GM23338 (cell line): ENCODE data around the gene FOXE3. TPM values are rescaled to one million over a fixed set of nuclear protein-coding genes. Genes with fewer than 3 reads are reported as not detected.
"Not testable (repeated sequence)": the region's sequence is repeated elsewhere in the genome, so short reads cannot be mapped to it uniquely, and the experiment has no call there.

Source experiments
- ATAC-seq: fragments of 200-7000 bp; cut with Tn5 transposase; 3 replicates; pipeline ENCODE4 v1.9.1; 2020
- DNase-seq: peaks from one replicate; pipeline ENCODE4 v3.0.0-alpha.2; 2015; ENCODE audit warnings: low spot score
- H2AFZ ChIP-seq: fragments of 200-600 bp; sonication (generic); 2 replicates; pipeline ENCODE4 v1.8.0; 2016; ENCODE audit warnings: antibody characterized with exemption, mild to moderate bottlenecking, moderate library complexity
- H3F3A ChIP-seq: fragments of 200-600 bp; sonication (generic); replicated peaks from 2 replicates; pipeline ENCODE4 v1.8.0; 2017; ENCODE audit warnings: antibody characterized with exemption, mixed run types, low read depth
- H3K27ac ChIP-seq: fragments of 200-600 bp; sonication (generic); 2 replicates; pipeline ENCODE4 v1.6.1; 2016; ENCODE audit warnings: low read depth
- H3K27me3 ChIP-seq: fragments of 200-600 bp; sonication (generic); 2 replicates; pipeline ENCODE4 v1.8.0; 2016; ENCODE audit warnings: mild to moderate bottlenecking, mixed run types, moderate library complexity; ENCODE audit not compliant: insufficient read depth
- H3K36me3 ChIP-seq: fragments of 200-600 bp; sonication (generic); 2 replicates; pipeline ENCODE4 v1.8.0; 2016; ENCODE audit warnings: mild to moderate bottlenecking; ENCODE audit not compliant: insufficient read depth
- H3K4me1 ChIP-seq: fragments of 200-600 bp; sonication (generic); 2 replicates; pipeline ENCODE4 v1.8.0; 2016; ENCODE audit warnings: mild to moderate bottlenecking, moderate library complexity; ENCODE audit not compliant: insufficient read depth
- H3K4me2 ChIP-seq: fragments of 200-600 bp; sonication (generic); 2 replicates; pipeline ENCODE4 v1.7.1; 2017; ENCODE audit warnings: mixed run types
- H3K4me3 ChIP-seq: fragments of 200-600 bp; sonication (generic); 2 replicates; pipeline ENCODE4 v1.6.1; 2016; ENCODE audit warnings: mixed run types
- H3K79me2 ChIP-seq: fragments of 200-600 bp; sonication (generic); replicated peaks from 2 replicates; pipeline ENCODE4 v1.8.0; 2017; ENCODE audit warnings: mild to moderate bottlenecking; ENCODE audit not compliant: insufficient read depth
- H3K9me2 ChIP-seq: fragments of 200-600 bp; sonication (generic); 2 replicates; pipeline ENCODE4 v1.8.0; 2017; ENCODE audit not compliant: insufficient read depth
- H4K20me1 ChIP-seq: fragments of 200-600 bp; sonication (generic); replicated peaks from 2 replicates; pipeline ENCODE4 v1.8.0; 2017; ENCODE audit warnings: mild to moderate bottlenecking; ENCODE audit not compliant: insufficient read depth
- H3K27ac Mint-ChIP-seq: 2 replicates; pipeline ENCODE4 v1.8.0; 2020; ENCODE audit warnings: inconsistent platforms, mild to moderate bottlenecking, moderate library complexity, mixed read lengths
- H3K27me3 Mint-ChIP-seq: 3 replicates; pipeline ENCODE4 v1.8.0; 2022; ENCODE audit warnings: low read depth, mild to moderate bottlenecking, moderate library complexity, mixed read lengths, inconsistent platforms; ENCODE audit not compliant: insufficient read depth, poor library complexity
- H3K36me3 Mint-ChIP-seq: 3 replicates; pipeline ENCODE4 v1.8.0; 2021; ENCODE audit warnings: low read depth, mild to moderate bottlenecking, inconsistent platforms, moderate library complexity, mixed read lengths
- H3K4me1 Mint-ChIP-seq: 3 replicates; pipeline ENCODE4 v1.8.0; 2020; ENCODE audit warnings: mild to moderate bottlenecking, inconsistent platforms, mixed read lengths
- H3K4me3 Mint-ChIP-seq: 3 replicates; pipeline ENCODE4 v1.8.0; 2021; ENCODE audit warnings: moderate library complexity, mild to moderate bottlenecking, inconsistent platforms, mixed read lengths
- H3K9me3 Mint-ChIP-seq: 3 replicates; pipeline ENCODE4 v1.8.0; 2020; ENCODE audit warnings: moderate library complexity, mild to moderate bottlenecking, inconsistent platforms, mixed read lengths
- CREB1 ChIP-seq: fragments of 250-450 bp; sonication (Bioruptor Pico); IDR thresholded peaks from 2 replicates; pipeline ENCODE4 v1.5.0; 2020; ENCODE audit warnings: low read depth, mild to moderate bottlenecking, moderate library complexity
- CTCF ChIP-seq, 2 experiments: fragments of 200-600 bp in 1 of 2; sonication (generic) in 1 of 2; conservative IDR thresholded peaks; 2 replicates each; pipeline versions ENCODE4 v1.5.1 to v1.6.1; 2016 to 2017; ENCODE audit warnings: antibody characterized with exemption in 2 of 2, low read depth in 2 of 2, mild to moderate bottlenecking in 2 of 2, moderate library complexity in 1 of 2
- NANOG ChIP-seq: IDR thresholded peaks from 2 replicates; pipeline ENCODE4 v1.6.1; 2016; ENCODE audit warnings: antibody characterized with exemption, borderline replicate concordance
- STAT1 ChIP-seq: IDR thresholded peaks from one replicate; pipeline ENCODE4 v1.6.1; 2016; ENCODE audit warnings: antibody characterized with exemption; ENCODE audit not compliant: unreplicated experiment
- ZNF462 ChIP-seq: fragments of 250-450 bp; sonication (Bioruptor Pico); IDR thresholded peaks from 2 replicates; pipeline ENCODE4 v1.5.0; 2020; ENCODE audit warnings: mild to moderate bottlenecking, moderate library complexity
- polyA plus RNA-seq: library from polyadenylated mRNA; unstranded; fragments of >200 nt; fragmentation: Nextera tagmentation; extraction: Ambion mirVana; gene quantifications from 2 replicates; pipeline ENCODE4 v1.2.1, GENCODE V29; 2016
- total RNA-seq: library from RNA; depleted of rRNA; stranded (reverse); fragments of >200 nt; shearing (Covaris generic); gene quantifications from 2 replicates; pipeline ENCODE4 v1.2.3, GENCODE V29; 2014

FOXE3 gene
- total and polyA plus RNA-seq, 2 experiments from 2014 or later = not detected

GRCh38 chr1:47450606-47451005 is 34.5 kb downstream of the FOXE3 start (continued):
- TF ChIP-seq ZNF462 (CRISPR knock-in tag) = no peak
- no peak for TF ChIP-seq NANOG
- TF ChIP-seq STAT1 = no peak

GRCh38 chr1:47452426-47452825 is 36.3 kb downstream of the FOXE3 start:
- ATAC-seq (peak; percentile 60), DNase-seq (peak; percentile 52)
- H3K36me3 Mint-ChIP-seq = no peaks in the 10 kb centered on the region
- Histone ChIP-seq H3K27me3 (peaks cover 57% of the 10 kb centered on the region), H3K36me3 (no peaks in the 10 kb centered on the region), H3K79me2 (no peaks in the 10 kb centered on the region), H3K4me2 (no peak overlapping the region), H3K4me3 (no peak overlapping the region), H2AFZ (0 out of 2 replicates have a peak overlapping the region, but pooled peaks have one; percentile 23), H3K27ac (no peak overlapping the region), H4K20me1 (peaks cover 13% of the 10 kb centered on the region; the same call in 1 of the 2 replicates), H3K9me2 (no peaks in the 10 kb centered on the region), H3F3A (0 out of 2 replicates have a peak, but pooled peaks cover 3% of the 10 kb centered on the region), H3K4me1 (peaks cover 9% of the 10 kb centered on the region)
- no peaks in the 10 kb centered on the region for H3K9me3 Mint-ChIP-seq
- H3K4me1 Mint-ChIP-seq = peaks cover 18% of the 10 kb centered on the region
- no peak for TF ChIP-seq CTCF (conservative IDR thresholded peaks at IDR 0.05; ENCODE audit: low read depth in 2 of 2)
- no peak for TF ChIP-seq CREB1
- H3K27me3 Mint-ChIP-seq = peaks cover 4% of the 10 kb centered on the region
- H3K4me3 Mint-ChIP-seq = no peak overlapping the region
- H3K27ac Mint-ChIP-seq = no peak overlapping the region

GRCh38 chr1:47453910-47454309 is 37.8 kb downstream of the FOXE3 start:
- not testable (repeated sequence) for ATAC-seq, DNase-seq, H3K27ac ChIP-seq, H3K4me3 Mint-ChIP-seq, H3K79me2 ChIP-seq, H3K27ac Mint-ChIP-seq, H3K9me2 ChIP-seq, H4K20me1 ChIP-seq, H3K36me3 Mint-ChIP-seq, H3K27me3 Mint-ChIP-seq, H3F3A ChIP-seq, H3K4me3 ChIP-seq, H3K9me3 Mint-ChIP-seq, H2AFZ ChIP-seq, H3K4me2 ChIP-seq, H3K36me3 ChIP-seq
- peaks cover 24% of the 10 kb centered on the region for H3K4me1 ChIP-seq
- H3K27me3 ChIP-seq = peaks cover 42% of the 10 kb centered on the region
- peaks cover 28% of the 10 kb centered on the region for H3K4me1 Mint-ChIP-seq
